Mucosa of rectum (tissue), 2 donors: Measurements from ENCODE around the gene FOXO1.
A peak's percentile ranks its signal among the peaks of the same experiment; 100 is the strongest.

Experiments used
- H3K27ac ChIP-seq, 2 donors: one replicate each; pipeline ENCODE4 v1.7.0; 2013; ENCODE audit warnings: inconsistent platforms in 2 of 2, low read depth in 2 of 2, low read length in 2 of 2
- H3K27me3 ChIP-seq, 2 donors: one replicate each; pipeline ENCODE4 v1.7.0; 2013; ENCODE audit warnings: low read length in 2 of 2; ENCODE audit not compliant: control insufficient read depth in 2 of 2, insufficient read depth in 2 of 2
- H3K36me3 ChIP-seq, 2 donors: one replicate each; pipeline ENCODE4 v1.7.0; 2013; ENCODE audit warnings: low read length in 2 of 2; ENCODE audit not compliant: control insufficient read depth in 2 of 2, insufficient read depth in 2 of 2
- H3K4me1 ChIP-seq, 2 donors: one replicate each; pipeline ENCODE4 v1.7.0; 2013; ENCODE audit warnings: low read length in 2 of 2, mild to moderate bottlenecking in 1 of 2; ENCODE audit not compliant: control insufficient read depth in 2 of 2, insufficient read depth in 2 of 2
- H3K4me3 ChIP-seq, 2 donors: one replicate each; pipeline ENCODE4 v1.7.0; 2013; ENCODE audit warnings: low read length in 2 of 2
- H3K9ac ChIP-seq, 2 donors: one replicate each; pipeline ENCODE4 v1.7.0; 2013; ENCODE audit warnings: low read length in 2 of 2, low read depth in 1 of 2, mild to moderate bottlenecking in 1 of 2
- H3K9me3 ChIP-seq, 2 donors: one replicate each; pipeline ENCODE4 v1.7.0; 2013; ENCODE audit warnings: low read length in 2 of 2; ENCODE audit not compliant: control insufficient read depth in 2 of 2
- donor health status: healthy.
- donor health status: Normal muscosa, but diverticular disease.

FOXO1 gene

DNA sequence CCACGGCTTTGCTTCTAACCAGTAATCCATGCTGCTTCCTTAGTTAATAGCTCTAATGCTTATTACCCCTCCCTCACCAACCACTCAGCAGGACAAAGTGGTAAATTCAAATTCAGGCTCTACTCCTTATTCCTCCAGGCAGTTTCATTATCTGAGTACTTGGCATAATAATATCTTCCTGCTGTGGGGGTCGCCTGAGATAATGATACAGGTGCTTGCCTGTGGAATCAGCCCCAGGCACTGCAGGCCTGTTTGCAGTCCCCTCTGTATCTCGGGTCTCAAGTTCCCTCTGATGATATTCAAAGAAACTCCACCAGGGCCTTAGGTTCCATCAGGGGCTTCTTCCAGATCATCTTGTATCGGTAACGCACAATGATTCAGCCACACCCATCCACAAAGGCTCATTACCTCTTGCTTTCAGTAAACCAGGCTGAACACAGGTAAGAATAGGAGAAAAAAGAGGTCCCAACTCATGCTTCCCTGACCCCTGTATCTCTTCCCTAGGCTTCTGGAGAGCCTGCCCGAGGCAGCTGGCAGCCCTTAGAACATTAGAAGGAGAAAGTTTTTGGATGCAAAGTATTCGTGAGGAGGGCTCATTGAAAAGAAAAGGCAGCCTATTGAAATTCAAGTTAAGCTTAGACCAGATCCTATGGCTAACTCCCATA is 14.3 kb upstream of the FOXO1 start:
- Histone ChIP-seq H3K27me3 (no peaks in the 10 kb centered on the region), H3K36me3 (no peaks in the 10 kb centered on the region), H3K4me1 (peaks cover 0 to 3% of the 10 kb centered on the region in 2 donors), H3K4me3 (no peak overlapping the region), H3K9me3 (no peaks in the 10 kb centered on the region), H3K9ac (no peak overlapping the region), H3K27ac (no peak overlapping the region)

DNA sequence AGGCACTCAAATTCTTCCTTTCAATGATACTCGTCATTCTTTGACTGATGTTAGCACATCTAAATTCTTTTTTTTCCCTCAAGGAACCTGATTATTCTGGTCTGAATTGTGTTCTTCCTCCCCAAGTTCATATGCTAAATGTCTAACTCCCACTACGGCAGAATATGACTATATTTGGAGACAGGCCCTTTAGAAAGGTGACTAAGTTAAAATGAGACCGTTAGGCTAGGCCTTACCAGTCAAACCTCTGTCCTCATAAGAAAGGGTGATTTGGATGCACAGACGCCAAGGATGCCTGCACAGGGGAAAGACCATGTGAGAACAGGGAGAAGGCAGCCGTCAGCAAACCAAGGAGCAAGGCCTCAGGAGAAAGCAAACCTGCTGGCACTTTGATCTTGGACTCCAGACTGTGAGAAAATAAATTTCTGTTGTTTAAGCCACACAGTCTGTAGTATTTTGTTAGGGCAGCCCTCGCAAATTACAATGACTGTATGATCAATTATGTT is 13.1 kb upstream of the FOXO1 start:
- Histone ChIP-seq H3K9me3 (no peaks in the 10 kb centered on the region), H3K27me3 (no peaks in the 10 kb centered on the region), H3K4me3 (no peak overlapping the region), H3K27ac (no peak overlapping the region), H3K9ac (no peak overlapping the region), H3K36me3 (no peaks in the 10 kb centered on the region), H3K4me1 (peaks cover 0 to 3% of the 10 kb centered on the region in 2 donors)

DNA sequence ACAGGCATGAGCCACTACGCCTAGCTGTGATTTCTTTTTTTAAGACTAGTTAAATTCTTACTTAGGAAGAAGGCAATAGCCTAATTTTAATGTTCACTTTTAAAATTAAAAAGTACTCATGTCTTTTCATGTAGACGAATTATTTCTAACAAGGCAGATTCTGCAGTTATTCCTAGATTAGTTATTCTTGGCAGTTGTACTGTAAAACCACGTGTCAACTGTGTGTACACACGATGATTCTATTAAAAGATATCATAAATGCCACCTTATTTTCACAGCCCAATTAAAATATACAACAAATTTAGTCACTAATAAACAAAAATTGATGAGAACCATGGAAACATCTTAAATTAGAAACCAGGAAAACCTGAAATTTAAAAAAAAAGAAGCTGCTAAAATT is 10.6 kb upstream of the FOXO1 start:
- H3K4me3 ChIP-seq, result no peak overlapping the region
- H3K36me3 ChIP-seq, result no peaks in the 10 kb centered on the region
- no peak overlapping the region for H3K27ac ChIP-seq
- no peak overlapping the region for H3K9ac ChIP-seq
- no peaks in the 10 kb centered on the region for H3K27me3 ChIP-seq
- no peaks in the 10 kb centered on the region for H3K9me3 ChIP-seq
- peaks cover 0 to 2% of the 10 kb centered on the region in 2 donors for H3K4me1 ChIP-seq

- H3K36me3 ChIP-seq, result no peaks in the 10 kb centered on the region
- peaks cover 0 to 3% of the 10 kb centered on the region in 2 donors for H3K4me1 ChIP-seq
- H3K9me3 ChIP-seq, result no peaks in the 10 kb centered on the region
- H3K27ac ChIP-seq, result no peak overlapping the region
- H3K9ac ChIP-seq, result no peak overlapping the region
- no peak overlapping the region for H3K4me3 ChIP-seq
- no peaks in the 10 kb centered on the region for H3K27me3 ChIP-seq
Measured at GRCh38 chr13:40676007-40676406, 9.6 kb upstream of the FOXO1 start.

DNA sequence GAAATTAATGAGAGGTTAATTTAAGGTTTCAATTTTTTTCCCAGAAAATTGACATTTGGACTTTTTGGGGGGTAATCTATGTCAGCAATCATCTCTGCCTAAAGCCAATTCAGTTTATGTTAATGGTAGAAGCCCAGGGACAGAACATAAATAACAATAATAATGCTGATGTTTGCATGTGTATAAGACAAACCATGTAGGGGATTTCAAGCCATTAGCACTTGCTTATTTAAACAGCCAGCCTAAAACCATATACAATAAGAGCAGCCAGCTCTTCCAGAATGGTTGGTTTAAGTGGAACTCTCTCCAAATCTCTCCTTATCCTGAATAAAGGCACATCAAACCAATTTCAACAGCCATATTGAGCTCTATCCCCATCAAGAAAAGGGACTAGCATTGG is 7.0 kb upstream of the FOXO1 start:
- peaks cover 0 to 3% of the 10 kb centered on the region in 2 donors for H3K4me1 ChIP-seq
- H3K9me3 ChIP-seq, result no peaks in the 10 kb centered on the region
- H3K27me3 ChIP-seq, result no peaks in the 10 kb centered on the region
- no peak overlapping the region for H3K27ac ChIP-seq
- H3K9ac ChIP-seq, result no peak overlapping the region
- H3K36me3 ChIP-seq, result no peaks in the 10 kb centered on the region
- no peak overlapping the region for H3K4me3 ChIP-seq

DNA sequence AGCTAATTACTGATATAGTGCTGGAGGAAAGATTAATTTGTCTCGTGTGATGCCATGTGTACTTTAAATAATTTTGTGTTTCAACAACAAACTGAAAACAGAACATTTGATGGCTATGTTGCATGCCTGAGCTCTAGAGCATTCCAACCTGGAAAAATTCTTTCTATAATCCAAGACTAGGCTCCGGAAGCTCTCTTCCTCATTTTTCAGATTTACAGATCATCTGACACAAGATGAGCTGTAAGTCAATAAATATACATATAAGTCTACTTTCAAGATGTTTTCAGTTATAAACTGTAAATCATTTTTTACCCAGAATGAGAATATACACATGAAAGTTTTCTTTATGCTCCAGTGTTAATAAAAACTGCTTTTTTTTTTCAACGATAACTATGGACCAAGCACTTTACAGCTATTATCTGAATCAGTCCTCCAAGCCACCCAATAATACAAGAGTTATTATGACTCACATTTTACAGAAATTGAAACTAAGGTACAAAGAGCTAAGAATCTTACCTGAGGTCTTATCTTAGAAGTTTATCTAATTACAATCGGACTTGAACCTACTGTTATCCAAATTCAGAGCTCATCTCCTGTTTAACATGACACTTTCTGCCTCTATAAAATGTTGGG is 6.4 kb upstream of the FOXO1 start:
- Histone ChIP-seq H3K36me3 (no peaks in the 10 kb centered on the region), H3K4me3 (no peak overlapping the region), H3K4me1 (peaks cover under 1 to 3% of the 10 kb centered on the region in 2 donors), H3K27me3 (no peaks in the 10 kb centered on the region), H3K9ac (no peak overlapping the region), H3K27ac (no peak overlapping the region), H3K9me3 (no peaks in the 10 kb centered on the region)

GRCh38 chr13:40671956-40672764 is 5.7 kb upstream of the FOXO1 start:
- no peak overlapping the region for H3K27ac ChIP-seq
- H3K9ac ChIP-seq, result no peak overlapping the region
- no peaks in the 10 kb centered on the region for H3K27me3 ChIP-seq
- H3K9me3 ChIP-seq, result no peaks in the 10 kb centered on the region
- H3K36me3 ChIP-seq, result no peaks in the 10 kb centered on the region
- no peak overlapping the region for H3K4me3 ChIP-seq
- H3K4me1 ChIP-seq, result peaks cover 4 to 7% of the 10 kb centered on the region in 2 donors

DNA sequence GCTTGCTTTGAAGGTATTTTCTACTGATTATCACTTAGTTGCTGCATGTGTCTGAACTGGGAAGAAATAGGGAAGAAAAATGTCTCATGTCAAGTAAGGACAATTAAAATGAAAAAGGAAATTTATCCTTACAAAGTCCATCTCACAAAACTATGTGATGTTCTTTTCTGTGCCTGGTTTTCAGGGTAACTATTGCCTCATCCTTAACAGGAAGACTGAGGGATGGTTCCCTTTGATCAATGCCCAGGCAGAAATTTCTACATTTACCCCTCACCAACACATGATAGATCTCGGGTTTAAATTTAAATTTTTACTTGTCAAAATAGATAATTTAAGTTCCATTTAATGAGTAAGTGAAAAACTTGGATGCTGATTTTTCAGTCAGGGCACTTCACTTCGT is 3.9 kb upstream of the FOXO1 start:
- H3K9ac ChIP-seq, result no peak overlapping the region
- no peaks in the 10 kb centered on the region for H3K36me3 ChIP-seq
- H3K4me3 ChIP-seq, result no peak overlapping the region
- no peaks in the 10 kb centered on the region for H3K27me3 ChIP-seq
- H3K4me1 ChIP-seq, result peaks cover 4 to 7% of the 10 kb centered on the region in 2 donors
- no peaks in the 10 kb centered on the region for H3K9me3 ChIP-seq
- no peak overlapping the region for H3K27ac ChIP-seq

GRCh38 chr13:40668335-40668734 is 1.9 kb upstream of the FOXO1 start:
- Histone ChIP-seq H3K36me3 (no peaks in the 10 kb centered on the region), H3K27me3 (no peaks in the 10 kb centered on the region), H3K4me3 (peak overlapping the region; percentile 2 to 78), H3K9me3 (no peaks in the 10 kb centered on the region), H3K27ac (no peak overlapping the region), H3K4me1 (peaks cover 8 to 12% of the 10 kb centered on the region in 2 donors), H3K9ac (no peak overlapping the region)

DNA sequence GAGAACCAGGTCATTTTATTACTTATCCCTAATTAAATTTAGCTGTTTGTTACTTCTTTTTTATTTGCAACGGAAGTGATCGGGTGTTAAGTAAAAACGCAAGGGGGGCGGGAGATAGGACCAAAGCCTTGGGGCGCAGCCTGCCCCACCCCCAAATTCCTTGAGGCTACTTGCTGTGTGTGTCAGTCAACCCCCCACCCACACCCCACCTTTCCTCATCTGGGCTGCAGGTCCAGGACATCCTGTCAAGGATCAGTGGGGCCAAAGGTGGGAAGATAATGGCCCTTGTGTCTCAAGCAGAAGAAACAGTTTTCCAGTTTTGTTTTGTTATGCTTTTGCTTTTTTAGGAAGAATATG is 1.2 kb upstream of the FOXO1 start:
- no peaks in the 10 kb centered on the region for H3K9me3 ChIP-seq
- H3K36me3 ChIP-seq, result no peaks in the 10 kb centered on the region
- H3K4me1 ChIP-seq, result peaks cover 12 to 19% of the 10 kb centered on the region in 2 donors
- peak overlapping the region; percentile 82 to 88 for H3K27ac ChIP-seq
- H3K9ac ChIP-seq, result peak overlapping the region; percentile 65 to 83
- no peaks in the 10 kb centered on the region for H3K27me3 ChIP-seq
- H3K4me3 ChIP-seq, result peak overlapping the region; percentile 78 to 85
